ENCODE results near the gene PARD3. TPM values are rescaled to one million over a fixed set of nuclear protein-coding genes. Genes with fewer than 3 reads are reported as not detected.

Gene PARD3
- total RNA-seq, 1 donor from 2014 or later: 37.2 TPM

GRCh38 chr10:34148305-34148657 lies 666.8 kb downstream of the PARD3 start:
- no peak overlapping the region for H3K27ac Mint-ChIP-seq (ENCODE audit: unreplicated experiment)
- H3K4me1 Mint-ChIP-seq (ENCODE audit: unreplicated experiment): peaks cover 19% of the 10 kb centered on the region
- no peaks in the 10 kb centered on the region for H3K27me3 Mint-ChIP-seq (ENCODE audit: unreplicated experiment)
- DNase-seq (ENCODE audit: extremely low spot score, unreplicated experiment): no peak
- H3K4me3 Mint-ChIP-seq (ENCODE audit: unreplicated experiment): no peak overlapping the region
- peaks cover 5% of the 10 kb centered on the region for H3K9me3 Mint-ChIP-seq (ENCODE audit: unreplicated experiment)
- peaks cover 2% of the 10 kb centered on the region for H3K36me3 Mint-ChIP-seq (ENCODE audit: unreplicated experiment)
- TF ChIP-seq CTCF (IDR thresholded peaks at IDR 0.05): no peak

GRCh38 chr10:34147641-34148304 lies 667.3 kb downstream of the PARD3 start:
- Mint-ChIP-seq H3K9me3 (ENCODE audit: unreplicated experiment) (peaks cover 5% of the 10 kb centered on the region), H3K36me3 (ENCODE audit: unreplicated experiment) (peaks cover 2% of the 10 kb centered on the region), H3K4me3 (ENCODE audit: unreplicated experiment) (no peak overlapping the region), H3K27me3 (ENCODE audit: unreplicated experiment) (no peaks in the 10 kb centered on the region), H3K27ac (ENCODE audit: unreplicated experiment) (no peak overlapping the region), H3K4me1 (ENCODE audit: unreplicated experiment) (peaks cover 19% of the 10 kb centered on the region)
- no peak for TF ChIP-seq CTCF (IDR thresholded peaks at IDR 0.05)
- DNase-seq (ENCODE audit: extremely low spot score, unreplicated experiment): no peak

GRCh38 chr10:34145715-34146114 lies 669.4 kb downstream of the PARD3 start:
- Mint-ChIP-seq H3K27ac (ENCODE audit: unreplicated experiment) (peak overlapping the region; percentile 92), H3K36me3 (ENCODE audit: unreplicated experiment) (peaks cover 5% of the 10 kb centered on the region), H3K4me3 (ENCODE audit: unreplicated experiment) (peak overlapping the region; percentile 42), H3K4me1 (ENCODE audit: unreplicated experiment) (peaks cover 19% of the 10 kb centered on the region), H3K9me3 (ENCODE audit: unreplicated experiment) (peaks cover 5% of the 10 kb centered on the region), H3K27me3 (ENCODE audit: unreplicated experiment) (no peaks in the 10 kb centered on the region)
- DNase-seq (ENCODE audit: extremely low spot score, unreplicated experiment): no peak
- TF ChIP-seq CTCF (IDR thresholded peaks at IDR 0.05): no peak

- H3K9me3 Mint-ChIP-seq (ENCODE audit: unreplicated experiment): peaks cover 5% of the 10 kb centered on the region
- no peak overlapping the region for H3K4me3 Mint-ChIP-seq (ENCODE audit: unreplicated experiment)
- no peak overlapping the region for H3K27ac Mint-ChIP-seq (ENCODE audit: unreplicated experiment)
- no peak for DNase-seq (ENCODE audit: extremely low spot score, unreplicated experiment)
- H3K4me1 Mint-ChIP-seq (ENCODE audit: unreplicated experiment): peaks cover 19% of the 10 kb centered on the region
- TF ChIP-seq CTCF (IDR thresholded peaks at IDR 0.05): no peak
- H3K27me3 Mint-ChIP-seq (ENCODE audit: unreplicated experiment): no peaks in the 10 kb centered on the region
- peaks cover 5% of the 10 kb centered on the region for H3K36me3 Mint-ChIP-seq (ENCODE audit: unreplicated experiment)
These were observed 671.6 kb downstream of the PARD3 start for GRCh38 chr10:34143466-34143865.

GRCh38 chr10:34141032-34141680 lies 673.9 kb downstream of the PARD3 start:
- TF ChIP-seq CTCF (IDR thresholded peaks at IDR 0.05): no peak
- peaks cover 11% of the 10 kb centered on the region for H3K4me1 Mint-ChIP-seq (ENCODE audit: unreplicated experiment)
- H3K27ac Mint-ChIP-seq (ENCODE audit: unreplicated experiment): no peak overlapping the region
- H3K9me3 Mint-ChIP-seq (ENCODE audit: unreplicated experiment): peaks cover 5% of the 10 kb centered on the region
- no peak overlapping the region for H3K4me3 Mint-ChIP-seq (ENCODE audit: unreplicated experiment)
- H3K27me3 Mint-ChIP-seq (ENCODE audit: unreplicated experiment): no peaks in the 10 kb centered on the region
- H3K36me3 Mint-ChIP-seq (ENCODE audit: unreplicated experiment): peaks cover 5% of the 10 kb centered on the region
- DNase-seq (ENCODE audit: extremely low spot score, unreplicated experiment): no peak
